Glomerular visceral epithelial cell (primary cell): ENCODE data around the gene CARD10.
"Not testable (repeated sequence)": the region's sequence is repeated elsewhere in the genome, so short reads cannot be mapped to it uniquely, and the experiment has no call there.

ENCODE experiments used
- DNase-seq: peaks from one replicate; pipeline ENCODE4 v3.0.0-alpha.2; 2016; ENCODE audit errors: extremely low spot score

Gene CARD10

DNA sequence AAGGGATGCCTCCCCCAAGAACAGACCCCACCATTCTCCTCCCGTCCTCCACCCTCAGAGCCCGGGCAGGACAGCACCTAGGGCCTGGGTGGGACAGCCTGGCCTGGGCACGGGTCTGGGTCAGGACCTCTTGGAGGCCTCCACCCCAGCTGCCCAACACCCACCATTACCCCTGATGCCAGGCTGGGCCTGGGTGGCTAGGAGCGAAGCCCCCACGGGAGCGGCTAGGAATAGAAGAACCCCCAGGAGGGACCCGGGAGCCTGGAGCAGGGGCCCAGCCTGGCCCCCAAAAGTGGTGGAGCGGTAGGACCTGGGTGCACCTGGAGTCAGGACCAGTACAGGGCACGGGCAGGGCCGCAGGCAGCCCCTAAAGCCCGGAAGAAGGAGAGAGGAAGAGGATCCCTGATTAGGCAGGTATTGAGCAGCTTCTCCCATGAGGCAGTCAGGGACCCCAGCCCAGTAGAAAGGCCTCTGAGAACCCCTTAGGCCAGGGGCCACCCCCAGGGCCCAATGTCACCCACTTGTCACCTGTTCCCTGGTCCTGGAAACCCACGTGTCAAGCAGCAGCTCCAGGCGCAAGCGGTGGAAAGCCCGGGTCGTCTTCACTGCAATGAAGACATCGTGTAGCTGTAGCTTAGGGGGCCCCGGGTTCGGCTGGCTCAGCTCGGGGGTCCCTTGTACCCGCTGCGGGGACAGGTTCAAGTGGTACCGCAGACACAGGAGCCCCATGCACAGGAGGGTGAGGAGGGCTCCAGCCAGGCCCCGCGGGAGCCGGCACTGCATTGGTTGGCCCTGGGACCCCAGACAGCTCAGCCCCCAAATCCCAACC is 33.6 kb downstream of the CARD10 start:
- no peak for DNase-seq

DNA sequence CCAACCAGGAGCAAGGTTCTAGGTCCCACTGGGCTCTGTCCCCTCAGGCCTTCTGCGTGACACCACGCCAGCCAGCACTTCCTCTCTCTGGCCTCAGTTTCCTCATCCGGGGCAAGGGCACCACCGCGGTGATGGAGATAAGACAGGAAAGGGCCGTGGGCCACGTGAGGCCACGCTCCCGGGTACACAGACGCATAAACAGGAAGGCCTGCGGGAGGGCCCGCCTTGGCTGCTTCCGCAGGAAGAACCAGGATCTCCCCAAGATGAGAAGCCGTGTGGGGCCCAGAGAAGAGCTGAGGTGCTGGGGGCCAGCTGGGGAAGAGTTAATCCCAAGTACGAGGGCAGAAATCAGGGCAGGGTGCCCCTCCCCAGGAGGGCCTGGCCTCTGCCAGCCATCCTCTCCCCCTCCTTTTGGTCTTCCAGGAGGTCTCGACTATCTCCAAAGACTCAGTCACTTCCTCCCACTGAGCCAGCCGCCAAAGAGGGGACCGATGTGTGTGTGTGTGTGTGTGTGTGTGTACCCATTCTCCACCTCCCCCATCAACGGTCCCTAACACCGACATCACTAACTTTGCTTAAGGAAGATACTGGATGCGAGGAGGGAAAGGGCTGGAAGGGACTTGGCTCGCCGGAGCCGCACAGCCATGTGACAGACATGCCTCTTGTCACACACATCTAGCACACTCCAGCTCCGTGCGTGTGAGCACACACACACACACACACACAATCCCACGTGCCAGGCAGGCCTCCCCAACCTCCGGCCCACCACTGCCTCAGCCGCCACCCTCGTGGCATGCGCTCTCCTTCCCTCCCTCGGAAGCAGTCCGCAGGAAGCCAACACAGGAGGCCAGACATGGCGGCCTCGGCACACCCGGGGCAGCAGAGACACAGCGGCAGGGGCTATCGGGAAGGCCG is 34.5 kb downstream of the CARD10 start:
- no peak for DNase-seq

DNA sequence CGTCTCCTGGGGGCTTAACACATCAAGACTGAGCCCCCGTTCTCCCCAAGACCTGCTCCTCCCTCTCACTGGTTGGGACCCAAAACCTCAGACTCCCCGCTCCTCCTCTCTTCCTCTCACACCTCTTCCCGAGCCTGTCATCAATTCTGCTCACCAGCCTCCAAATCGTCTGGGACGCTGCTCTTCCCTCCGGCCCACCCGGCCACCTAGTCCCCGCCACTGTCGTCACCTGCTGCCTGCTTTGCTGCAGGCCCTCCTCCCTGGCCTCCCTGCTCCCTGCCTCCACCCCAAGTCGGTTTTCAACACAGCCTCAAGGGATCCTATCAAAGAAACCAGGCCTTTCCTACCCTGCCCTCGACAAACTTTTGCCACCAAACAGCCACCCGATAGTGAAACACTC is 36.2 kb downstream of the CARD10 start:
- DNase-seq: no peak

DNA sequence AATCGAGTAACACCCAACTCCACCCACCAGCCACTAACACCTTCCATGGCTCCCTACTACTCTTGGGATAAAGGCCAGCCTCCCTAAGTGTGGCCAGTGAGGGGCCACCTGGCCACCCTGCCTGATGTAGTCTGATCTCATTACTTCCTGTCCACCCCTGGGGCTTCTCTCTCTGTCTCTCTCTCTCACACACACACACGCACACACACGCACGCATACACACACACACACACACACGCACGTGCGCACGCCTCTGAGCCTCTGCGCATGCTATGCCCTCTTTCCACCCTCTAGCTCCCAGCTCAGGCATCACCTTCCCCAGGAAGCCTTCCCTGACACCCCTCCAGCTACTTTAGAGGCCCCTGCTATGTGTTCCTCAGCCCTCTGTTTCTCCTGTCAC is 37.0 kb downstream of the CARD10 start:
- no peak for DNase-seq

DNA sequence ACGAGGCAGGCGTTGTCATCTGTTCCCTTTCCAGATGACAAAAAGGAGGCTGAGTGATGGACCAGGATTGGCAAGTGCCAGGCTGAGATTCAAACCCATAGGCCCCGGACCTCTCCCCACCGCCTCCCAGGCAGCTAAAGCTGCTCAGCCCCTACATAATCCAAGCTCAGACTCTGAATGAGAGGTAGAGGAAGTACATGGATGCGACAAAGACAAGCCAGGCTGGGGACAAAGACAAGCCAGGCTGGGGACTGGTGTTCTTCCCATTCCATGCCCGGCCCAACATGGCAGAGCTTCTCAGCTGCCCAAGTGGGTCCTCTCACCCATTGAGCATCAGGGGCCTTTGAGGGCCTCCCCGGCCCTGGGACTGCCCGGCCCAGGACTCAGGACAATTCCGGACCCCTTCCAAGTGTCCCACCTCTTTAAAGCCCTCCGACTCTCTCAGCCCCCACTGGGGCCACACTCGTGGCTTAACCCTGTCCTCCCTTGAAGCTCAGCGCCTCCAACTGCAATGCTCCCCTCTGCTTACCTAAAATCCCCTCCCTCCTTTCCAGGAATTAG is 37.8 kb downstream of the CARD10 start:
- DNase-seq: no peak

DNA sequence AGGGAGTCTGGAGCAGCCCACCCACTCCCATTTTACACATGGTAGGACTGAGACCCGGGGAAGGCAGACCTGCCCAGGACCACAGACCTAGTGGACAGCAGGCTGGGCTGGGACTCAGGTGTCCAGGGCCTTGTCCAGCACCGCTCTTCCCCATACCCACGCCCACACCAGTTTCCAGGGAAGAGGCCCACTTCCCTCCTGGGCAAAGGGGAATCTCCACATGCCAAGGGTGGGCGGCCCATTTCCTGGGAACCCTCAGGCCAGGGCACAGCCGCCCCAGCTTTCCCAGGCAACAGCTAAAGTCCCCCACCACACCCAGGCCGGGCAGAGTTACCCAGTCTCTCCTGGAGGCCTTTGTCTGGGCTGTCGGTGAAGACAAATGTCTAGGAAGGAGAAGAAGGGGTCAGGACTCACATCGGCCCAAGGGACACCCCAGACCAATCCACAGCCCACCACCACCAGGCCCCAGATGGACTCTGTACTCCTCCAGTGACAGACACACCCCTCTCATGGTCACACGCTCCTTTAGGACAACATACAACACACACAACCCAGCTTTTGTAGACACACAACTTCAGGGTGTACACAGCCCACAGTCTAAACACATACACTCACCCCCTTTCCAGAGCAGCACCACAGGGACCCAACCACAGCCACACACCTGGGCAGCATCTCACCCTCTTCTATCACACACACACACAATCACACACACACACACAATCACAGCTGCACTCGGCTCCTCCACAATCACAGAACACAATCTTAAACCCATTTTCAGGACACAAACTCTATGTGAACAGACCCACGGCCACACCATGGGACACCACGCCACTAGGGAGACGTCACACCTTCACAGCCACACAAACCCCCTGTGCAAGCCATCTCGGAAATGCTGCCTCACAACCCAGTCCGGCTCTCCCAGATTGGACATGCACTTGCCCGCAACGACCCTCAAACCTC is 38.5 kb downstream of the CARD10 start:
- no peak for DNase-seq

DNA sequence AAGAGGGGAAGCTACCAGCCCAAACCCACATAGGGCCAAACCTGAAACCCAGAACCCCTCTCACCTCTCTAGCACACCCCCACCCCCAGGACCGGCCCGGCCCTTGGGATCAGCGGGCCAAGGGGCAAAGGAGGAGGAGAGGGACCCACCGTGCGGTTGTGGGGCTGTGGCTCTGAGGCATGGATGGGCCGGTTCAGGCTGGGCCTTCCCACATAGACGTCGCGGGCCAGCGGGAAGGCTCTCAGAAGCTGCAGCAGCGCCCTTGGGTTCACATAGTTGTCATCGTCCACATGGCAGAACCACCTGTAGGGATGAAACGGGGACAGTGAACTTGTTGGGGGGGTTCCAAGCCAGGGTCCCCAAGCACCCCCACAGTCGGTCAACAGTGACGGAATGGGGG is 40.0 kb downstream of the CARD10 start:
- DNase-seq: no peak

DNA sequence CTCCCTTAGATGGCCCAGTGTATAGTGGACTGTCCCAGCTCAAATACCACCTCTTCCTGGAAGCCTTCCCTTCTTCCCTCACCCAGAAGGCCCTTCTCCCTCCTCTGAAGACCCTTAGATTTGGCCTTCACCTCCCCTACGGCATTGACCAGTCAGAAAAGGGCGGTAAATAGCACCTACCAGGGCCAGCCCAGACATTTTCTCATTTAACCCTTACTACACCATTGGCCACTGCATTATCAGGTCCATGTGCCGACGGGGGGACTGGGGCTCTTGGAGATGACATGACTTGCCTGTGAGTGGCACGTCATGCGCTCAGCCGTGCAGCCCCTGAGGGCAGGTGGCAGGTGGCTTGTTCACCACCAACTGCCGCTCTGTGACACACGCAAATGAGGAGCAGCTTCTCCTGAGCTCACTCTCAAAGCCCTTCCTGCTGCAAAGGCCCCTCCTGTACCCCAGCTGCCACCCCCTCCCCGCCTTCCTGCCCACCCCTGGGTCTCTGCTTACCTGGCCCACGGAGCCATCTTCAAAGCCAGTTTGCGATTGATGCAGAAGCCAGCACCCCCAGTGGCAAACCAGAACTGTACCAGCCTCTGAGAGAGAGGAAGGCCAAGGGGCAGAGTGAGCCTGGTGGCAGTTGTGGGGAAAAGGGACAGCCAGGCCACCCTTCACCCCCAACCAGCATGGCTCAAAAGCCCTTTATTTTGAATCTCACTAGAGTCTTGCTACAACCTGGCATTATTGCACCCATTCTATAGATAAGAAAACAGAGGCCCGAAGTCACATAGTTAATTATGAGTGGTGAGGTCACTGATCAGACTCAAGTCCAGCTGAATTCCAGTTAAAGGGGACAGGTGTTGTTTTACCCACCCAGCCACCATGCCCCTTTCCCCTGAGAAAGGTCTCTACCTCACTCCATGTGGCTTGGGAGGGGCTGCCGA is 42.6 kb downstream of the CARD10 start:
- DNase-seq: no peak

DNA sequence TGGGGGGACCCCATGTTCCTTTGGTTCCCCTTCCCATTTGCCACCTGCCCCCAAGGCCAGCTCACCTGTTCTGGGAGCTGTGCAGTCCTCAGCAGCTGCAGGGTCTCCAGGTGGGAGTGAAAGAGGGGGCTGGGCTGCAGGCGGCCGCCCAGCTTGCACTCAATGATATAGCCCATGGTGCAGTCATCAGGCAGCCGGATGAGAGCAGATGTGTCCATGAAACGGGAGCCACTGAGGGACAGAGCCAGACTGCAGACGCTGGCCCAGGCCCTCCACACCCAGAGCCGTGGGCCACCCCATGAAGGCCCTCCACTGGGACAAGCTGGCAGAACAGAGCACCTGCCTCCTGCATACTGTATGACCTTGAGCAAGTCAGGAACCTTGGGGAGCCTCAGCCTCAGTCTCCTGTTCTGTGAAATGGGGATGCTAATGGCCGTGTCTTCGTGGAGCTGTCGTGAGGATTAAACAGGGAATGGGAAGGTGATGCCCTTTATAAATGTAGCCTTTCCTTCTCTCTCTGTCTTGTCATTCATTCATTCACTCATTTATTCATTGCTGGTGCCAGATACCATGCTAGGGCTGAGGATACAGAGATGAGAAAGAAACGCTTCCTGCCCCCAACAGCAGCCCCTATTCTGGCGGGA is 44.6 kb downstream of the CARD10 start:
- no peak for DNase-seq

DNA sequence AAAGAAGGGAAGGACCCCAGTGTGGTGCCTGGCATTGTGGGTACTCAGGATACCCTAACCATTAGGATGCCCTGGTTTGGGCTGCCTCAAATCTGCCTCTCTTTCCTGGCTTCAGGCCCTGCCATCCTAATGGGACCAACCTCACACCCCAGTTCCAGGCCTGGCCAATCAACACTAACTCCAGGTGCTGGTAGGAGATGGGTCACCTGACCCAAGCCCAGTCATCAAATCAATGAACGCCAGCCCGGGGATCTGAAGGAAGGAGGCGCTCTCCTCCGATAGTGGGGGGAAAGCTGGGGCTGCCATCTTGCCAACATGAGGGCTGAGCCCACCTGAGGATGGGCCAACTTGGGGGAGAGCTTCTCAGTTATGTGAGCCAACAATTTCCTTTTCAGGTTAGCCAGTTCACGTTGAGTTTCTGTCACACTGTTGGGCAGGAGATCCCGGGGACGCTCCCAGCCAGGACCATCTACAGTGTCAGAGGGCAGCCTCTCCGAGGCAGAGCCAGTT is 45.7 kb downstream of the CARD10 start:
- DNase-seq: no peak

DNA sequence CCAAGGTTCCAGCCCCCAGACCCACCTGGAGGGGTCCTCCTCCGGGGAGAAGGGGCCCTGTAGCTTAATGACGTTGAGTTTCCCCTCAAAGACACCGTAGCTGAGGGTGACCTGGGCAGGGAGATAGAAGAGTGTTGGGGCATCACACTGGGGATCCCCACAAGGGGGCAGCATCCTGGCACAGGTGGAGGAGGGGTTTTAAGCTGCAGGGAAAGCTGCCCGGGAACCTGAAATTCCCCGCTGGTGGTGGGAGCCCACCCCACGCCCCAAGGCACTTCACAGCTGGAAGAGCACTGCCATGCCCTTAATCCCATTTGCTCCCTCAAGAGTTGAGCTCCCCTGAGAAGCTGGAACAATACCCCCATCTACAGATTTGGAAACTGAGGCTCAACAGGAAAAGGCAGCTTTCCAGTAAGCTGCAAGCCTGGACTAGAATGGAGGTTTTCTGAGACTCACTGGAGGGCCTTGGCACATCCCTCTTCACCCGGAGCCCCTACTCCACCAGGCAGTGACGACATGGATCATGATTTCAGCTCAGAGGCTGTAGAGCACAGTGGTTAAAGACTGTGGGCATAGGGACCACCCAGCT is 46.7 kb downstream of the CARD10 start:
- DNase-seq: peak; percentile 42

DNA sequence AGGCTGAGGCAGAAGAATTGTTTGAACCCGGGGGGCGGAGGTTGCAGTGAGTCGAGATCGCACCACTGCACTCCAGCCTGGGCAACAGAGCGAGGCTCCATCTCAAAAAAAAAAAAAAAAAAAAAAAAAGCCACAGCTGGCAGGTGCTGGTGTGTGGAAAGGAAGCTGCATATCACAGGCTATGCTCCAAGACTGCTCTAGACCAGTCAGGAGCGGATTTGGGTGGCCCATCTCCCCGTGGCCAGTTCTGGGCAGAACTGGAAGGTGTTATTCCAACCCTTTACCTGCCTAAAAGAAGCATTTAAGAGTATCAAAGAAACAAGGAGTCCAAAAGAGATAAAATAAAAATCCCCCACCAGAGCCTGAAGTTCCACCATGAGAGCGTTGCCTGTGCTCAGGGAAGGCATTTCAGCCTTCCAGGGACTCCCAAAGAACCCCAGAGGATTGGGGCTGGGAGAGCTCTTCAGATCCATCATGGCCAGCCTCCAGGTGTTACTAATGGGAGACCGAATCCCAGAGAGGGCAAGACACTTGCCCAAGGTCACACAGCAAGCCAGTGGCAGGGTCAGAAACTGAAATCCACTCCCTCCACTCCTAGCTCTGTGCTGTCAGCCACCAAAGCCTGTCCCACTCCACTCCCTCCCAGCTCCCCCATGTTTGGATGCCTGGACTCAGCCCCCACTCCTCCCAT is 47.3 kb downstream of the CARD10 start:
- DNase-seq: no peak

DNA sequence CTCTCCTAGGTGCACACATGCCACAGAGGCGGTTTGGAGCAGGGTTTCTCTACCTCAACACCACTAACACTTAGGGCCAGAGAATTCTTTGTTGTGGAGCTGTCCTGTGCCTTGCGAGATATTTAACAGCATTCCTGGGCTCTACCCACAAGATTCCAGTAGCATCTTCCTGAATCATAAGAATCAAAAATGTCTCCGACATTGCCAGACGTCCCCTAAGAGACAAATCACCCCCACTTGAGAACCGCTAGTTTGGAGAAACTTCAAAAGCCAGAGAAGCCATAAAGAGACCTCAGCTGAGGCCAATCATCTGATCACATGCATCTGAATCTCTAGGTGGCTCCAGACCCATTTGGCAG is 49.1 kb downstream of the CARD10 start:
- no peak for DNase-seq

DNA sequence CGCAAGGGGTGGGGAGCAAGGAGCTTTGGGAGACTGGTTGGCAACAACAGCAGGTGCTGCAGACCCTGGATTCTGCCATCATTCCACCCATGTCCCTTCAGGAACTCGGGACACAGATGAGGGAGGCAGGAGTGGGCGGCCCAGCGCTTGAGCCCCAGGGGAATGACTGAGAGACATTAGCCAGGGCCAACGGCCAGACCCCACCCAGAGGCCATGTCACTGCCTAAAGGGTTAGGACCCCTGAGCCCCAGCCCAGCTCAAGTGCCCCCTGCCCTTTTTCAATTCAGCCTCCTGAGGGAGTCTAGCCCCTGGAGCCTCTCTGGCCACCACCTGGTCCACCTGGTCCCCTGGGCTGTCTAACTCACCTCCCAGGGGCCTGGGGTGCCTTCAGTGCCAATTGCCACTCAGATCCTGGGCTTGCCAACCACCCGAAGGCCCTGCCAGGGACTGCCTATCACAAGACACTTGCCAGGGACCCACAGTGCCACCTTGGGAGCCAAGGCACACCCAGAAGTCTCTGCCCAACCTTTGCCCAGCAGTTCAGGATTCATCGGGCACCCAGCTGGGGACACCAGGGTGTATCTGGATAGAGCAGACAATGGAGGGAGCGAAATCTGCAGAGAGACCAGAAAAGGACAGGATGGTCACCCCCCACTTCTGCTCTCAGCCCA is 49.7 kb downstream of the CARD10 start:
- no peak for DNase-seq

DNA sequence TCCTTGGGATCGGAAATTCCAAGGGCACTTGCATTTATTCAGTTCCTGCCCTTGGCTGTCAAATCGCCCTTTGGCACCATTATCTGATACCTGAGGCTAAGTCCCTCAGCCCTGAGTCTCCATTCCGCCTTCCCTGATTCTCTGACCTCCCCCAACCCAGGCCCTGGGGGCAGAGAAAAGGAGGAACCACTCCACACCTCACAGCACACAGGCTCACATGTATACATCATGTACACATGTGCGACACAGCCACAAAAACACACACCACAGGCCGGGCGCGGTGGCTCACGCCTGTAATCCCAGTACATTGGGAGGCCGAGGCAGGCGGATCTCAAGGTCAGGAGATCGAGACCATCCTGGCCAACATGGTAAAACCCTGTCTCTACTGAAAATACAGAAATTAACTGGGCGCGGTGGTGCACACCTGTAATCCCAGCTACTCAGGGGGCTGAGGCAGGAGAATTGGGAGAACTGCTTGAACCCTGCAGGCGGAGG is 51.0 kb downstream of the CARD10 start:
- not testable (repeated sequence) for DNase-seq

DNA sequence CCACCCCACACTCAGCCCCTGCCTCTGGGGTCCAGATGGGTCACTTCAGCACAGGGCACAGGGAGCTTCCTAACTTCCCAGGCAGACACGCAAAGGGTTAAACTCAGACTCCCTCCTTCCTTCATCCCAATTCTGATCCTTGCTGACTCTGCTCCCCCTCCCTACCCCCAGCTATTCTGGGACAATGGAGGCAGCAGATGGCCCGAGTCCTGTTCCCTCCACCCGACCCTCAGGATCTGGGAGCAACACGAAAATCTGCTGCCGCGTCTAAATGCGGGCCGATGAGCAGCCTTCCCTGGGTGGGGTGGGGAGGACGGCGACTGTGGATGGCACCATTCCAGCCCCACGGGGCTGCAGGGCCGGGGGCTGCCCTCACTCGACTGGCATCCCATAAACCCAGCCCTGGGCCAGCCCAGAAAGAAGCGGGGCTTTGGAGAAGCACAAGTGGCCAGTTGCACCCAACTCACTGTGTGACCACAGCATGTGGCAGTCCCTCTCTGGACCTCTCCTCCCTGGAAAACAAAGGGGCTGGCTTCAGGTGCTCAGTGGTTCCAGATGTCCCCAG is 51.7 kb downstream of the CARD10 start:
- no peak for DNase-seq

DNA sequence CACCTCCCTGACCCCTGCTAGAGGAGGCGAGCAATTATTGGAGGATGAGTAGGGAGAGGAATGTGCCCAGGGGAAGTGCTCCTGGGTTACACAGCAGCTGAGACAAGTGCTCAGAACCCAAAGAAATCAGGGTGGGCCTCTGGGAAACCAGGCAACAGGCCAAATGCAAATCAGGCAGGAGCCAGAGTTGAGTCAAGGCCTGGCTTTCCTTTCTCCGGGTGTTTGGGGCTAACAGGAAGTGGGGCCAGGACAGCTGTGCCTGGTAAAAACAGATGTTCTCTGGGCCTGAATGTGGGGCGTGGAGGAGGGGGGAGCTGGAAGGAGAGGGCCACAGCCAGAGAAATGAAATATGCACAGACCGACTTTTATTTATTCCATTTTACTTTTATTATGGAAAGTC is 55.0 kb downstream of the CARD10 start:
- no peak for DNase-seq

DNA sequence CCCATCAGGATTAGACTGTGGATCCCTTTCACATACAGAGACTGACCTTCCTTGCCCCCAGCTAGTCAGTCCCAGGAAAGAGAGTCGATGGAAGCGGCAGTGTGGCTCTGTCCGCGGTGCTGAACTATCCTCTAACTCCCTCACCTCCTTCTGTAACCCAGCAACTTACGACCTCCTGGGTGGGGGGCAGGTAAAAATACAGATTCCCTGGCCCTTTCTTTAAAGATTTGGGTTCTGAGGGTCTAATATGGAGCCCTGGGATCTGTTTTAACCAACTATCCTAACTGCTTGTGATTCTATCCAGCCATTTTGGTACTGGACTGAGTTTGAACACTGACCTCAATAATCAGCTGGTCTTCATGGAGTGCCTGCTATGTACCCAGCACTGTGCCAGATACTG is 56.2 kb downstream of the CARD10 start:
- DNase-seq: peak; percentile 39
